Adrenal gland (tissue), 5 donors: ENCODE data around the gene C19orf25.

Experiments
- POLR2A ChIP-seq, 2 donors: fragments of 450-650 bp; IDR thresholded peaks; one replicate each; pipeline ENCODE4 v1.6.1; 2017; ENCODE audit warnings: antibody characterized with exemption in 2 of 2, mild to moderate bottlenecking in 2 of 2, moderate library complexity in 1 of 2
- TF ChIP-seq, protein P1 (sequence below), 6 experiments: fragments of 450-650 bp in 4 of 6; fragments of 200-600 bp in 2 of 6; sonication (generic) in 1 of 6; IDR thresholded peaks; 1 replicate in 5 of 6; 2 replicates in 1 of 6; pipeline versions ENCODE4 v1.5.1 to v1.8.0; 2016 to 2021; ENCODE audit warnings: antibody characterized with exemption in 6 of 6, mild to moderate bottlenecking in 2 of 6, moderate library complexity in 1 of 6
- donor health status: DM: no; HTN: no; CAD: no.

DNA sequence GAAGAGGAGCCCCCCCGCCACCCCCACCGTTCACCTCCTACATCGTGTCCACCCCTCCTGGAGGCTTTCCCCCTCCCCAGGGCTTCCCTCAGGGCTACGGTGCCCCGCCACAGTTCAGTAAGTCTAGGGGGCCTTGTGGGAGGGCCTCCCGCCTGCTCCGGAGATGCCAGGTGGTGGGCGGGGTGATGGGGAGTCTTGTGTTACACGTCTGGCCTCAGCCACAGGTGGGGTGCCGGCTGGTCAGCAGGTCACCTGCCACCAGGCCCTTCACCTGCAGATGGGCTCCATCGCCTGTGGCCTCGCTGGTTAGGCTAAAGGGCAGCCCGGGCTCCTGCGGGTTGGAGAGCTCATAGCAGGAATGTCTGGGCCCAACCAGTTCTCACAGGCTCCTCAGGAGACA, 48.8 kb downstream of the C19orf25 start:
- TF ChIP-seq, protein P1, sequence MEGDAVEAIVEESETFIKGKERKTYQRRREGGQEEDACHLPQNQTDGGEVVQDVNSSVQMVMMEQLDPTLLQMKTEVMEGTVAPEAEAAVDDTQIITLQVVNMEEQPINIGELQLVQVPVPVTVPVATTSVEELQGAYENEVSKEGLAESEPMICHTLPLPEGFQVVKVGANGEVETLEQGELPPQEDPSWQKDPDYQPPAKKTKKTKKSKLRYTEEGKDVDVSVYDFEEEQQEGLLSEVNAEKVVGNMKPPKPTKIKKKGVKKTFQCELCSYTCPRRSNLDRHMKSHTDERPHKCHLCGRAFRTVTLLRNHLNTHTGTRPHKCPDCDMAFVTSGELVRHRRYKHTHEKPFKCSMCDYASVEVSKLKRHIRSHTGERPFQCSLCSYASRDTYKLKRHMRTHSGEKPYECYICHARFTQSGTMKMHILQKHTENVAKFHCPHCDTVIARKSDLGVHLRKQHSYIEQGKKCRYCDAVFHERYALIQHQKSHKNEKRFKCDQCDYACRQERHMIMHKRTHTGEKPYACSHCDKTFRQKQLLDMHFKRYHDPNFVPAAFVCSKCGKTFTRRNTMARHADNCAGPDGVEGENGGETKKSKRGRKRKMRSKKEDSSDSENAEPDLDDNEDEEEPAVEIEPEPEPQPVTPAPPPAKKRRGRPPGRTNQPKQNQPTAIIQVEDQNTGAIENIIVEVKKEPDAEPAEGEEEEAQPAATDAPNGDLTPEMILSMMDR (IDR thresholded peaks at IDR 0.05): no peak
- TF ChIP-seq POLR2A (IDR thresholded peaks at IDR 0.05): no peak
